KOPT-K1 (cell line): Measurements from ENCODE around the gene PTPRM.

Experiments
- H3K27ac ChIP-seq: fragments of 200-600 bp; sonication (generic); 2 replicates; pipeline ENCODE4 v1.5.1; 2016; ENCODE audit warnings: antibody characterized with exemption, mild to moderate bottlenecking, low read depth, low read length; ENCODE audit not compliant: poor library complexity, severe bottlenecking
- H3K36me3 ChIP-seq: fragments of 200-600 bp; sonication (generic); 2 replicates; pipeline ENCODE4 v1.5.1; 2017; ENCODE audit warnings: antibody characterized with exemption, mild to moderate bottlenecking, low read length, moderate library complexity; ENCODE audit not compliant: insufficient read depth
- H3K9me3 ChIP-seq: fragments of 200-600 bp; sonication (generic); 2 replicates; pipeline ENCODE4 v1.5.1; 2017; ENCODE audit warnings: antibody characterized with exemption, low read length, mild to moderate bottlenecking; ENCODE audit not compliant: insufficient read depth, poor library complexity, severe bottlenecking

PTPRM gene

DNA sequence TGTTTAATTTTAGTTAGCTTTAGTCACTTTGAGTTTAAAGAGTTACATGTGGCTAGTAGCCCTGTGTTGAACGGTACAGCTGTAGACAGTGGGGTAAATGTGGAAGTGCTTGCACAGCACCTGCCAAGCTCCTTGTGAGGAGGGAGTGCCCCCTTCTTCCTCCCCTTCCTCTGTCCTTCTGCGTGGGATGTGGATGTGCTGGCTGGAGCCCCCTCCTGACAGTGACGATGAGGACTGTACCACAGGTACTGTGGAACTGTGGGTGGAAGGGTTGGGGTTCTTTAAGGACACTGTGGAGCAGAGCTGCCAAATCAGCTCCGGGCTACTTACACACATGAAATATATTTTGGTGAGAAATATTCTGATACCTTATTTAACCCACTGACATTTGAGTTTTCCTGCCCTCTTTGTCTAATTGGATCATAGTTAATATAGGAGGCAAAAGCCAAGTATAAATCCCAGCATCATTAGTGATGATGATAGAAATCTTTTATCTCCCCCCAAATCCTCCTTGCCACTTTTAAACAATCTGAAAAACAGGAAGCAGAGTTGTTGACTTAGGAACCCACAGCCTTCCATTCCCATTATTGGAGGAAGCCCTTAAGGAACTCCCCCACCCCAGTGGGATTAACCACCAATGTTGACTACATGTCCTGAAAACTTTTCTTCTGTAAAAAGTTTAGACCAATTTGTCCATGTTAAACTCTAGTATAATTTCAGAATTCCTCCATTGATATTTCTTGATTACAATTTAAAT lies 181.3 kb downstream of the PTPRM start:
- no peak overlapping the region for H3K27ac ChIP-seq
- H3K9me3 ChIP-seq, result no peaks in the 10 kb centered on the region
- H3K36me3 ChIP-seq, result no peaks in the 10 kb centered on the region

DNA sequence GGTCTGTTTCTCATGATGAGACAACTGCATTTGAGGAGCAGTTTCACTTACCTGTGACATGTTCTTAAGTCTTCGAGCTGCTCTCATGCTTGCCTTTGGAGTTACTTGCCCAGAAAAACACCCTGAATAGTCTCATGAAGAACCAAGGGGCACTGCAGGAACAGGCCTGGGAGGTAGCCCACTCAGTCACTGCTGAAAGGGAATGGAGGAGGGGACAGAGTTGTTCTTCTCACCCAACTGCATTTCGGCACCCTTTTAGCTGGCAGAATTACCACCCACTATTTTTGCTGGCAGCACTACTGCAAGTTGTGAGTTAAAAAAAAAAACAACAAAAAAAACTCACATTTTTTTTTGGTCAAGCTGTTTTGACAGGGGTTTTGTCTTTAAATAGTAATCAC lies 181.9 kb downstream of the PTPRM start:
- Histone ChIP-seq H3K9me3 (no peaks in the 10 kb centered on the region), H3K36me3 (no peaks in the 10 kb centered on the region), H3K27ac (no peak overlapping the region)

- Histone ChIP-seq H3K36me3 (no peaks in the 10 kb centered on the region), H3K9me3 (no peaks in the 10 kb centered on the region), H3K27ac (no peak overlapping the region)
Measured at GRCh38 chr18:7749510-7749981, 182.4 kb downstream of the PTPRM start.

DNA sequence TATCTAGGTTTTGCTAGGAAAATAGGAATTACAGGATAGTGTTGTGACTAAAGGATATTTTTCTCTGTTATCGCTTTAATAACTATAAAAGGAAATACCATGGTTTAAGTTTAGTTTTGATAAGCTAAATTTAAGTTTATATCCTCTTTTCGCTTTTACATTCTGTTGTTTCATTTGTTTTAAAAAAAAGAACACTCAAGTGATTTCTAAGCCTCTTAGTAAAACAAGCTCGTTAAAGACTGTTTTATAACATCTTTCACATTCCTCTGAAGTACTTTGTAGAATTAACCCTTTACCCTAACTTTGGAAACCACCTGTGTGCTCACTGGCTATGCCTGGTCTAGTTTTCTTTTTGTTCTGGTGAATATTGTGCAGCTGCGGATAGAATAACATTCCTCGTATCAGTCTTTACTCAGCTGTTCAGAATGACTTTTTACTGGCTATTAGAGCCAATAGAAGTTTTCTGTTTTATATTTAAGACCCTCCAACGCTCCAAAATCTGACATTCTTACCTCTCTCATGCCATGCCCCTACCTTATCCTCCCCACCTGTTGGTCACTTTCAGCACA lies 183.1 kb downstream of the PTPRM start:
- no peaks in the 10 kb centered on the region for H3K9me3 ChIP-seq
- H3K27ac ChIP-seq, result no peak overlapping the region
- H3K36me3 ChIP-seq, result no peaks in the 10 kb centered on the region

- Histone ChIP-seq H3K9me3 (no peaks in the 10 kb centered on the region), H3K36me3 (no peaks in the 10 kb centered on the region), H3K27ac (no peak overlapping the region)
Measured at GRCh38 chr18:7750966-7751365, 183.8 kb downstream of the PTPRM start.

GRCh38 chr18:7754258-7754657 lies 187.1 kb downstream of the PTPRM start:
- Histone ChIP-seq H3K27ac (no peak overlapping the region), H3K9me3 (no peaks in the 10 kb centered on the region), H3K36me3 (no peaks in the 10 kb centered on the region)

GRCh38 chr18:7754725-7755181 lies 187.6 kb downstream of the PTPRM start:
- H3K27ac ChIP-seq, result no peak overlapping the region
- no peaks in the 10 kb centered on the region for H3K36me3 ChIP-seq
- H3K9me3 ChIP-seq, result no peaks in the 10 kb centered on the region

DNA sequence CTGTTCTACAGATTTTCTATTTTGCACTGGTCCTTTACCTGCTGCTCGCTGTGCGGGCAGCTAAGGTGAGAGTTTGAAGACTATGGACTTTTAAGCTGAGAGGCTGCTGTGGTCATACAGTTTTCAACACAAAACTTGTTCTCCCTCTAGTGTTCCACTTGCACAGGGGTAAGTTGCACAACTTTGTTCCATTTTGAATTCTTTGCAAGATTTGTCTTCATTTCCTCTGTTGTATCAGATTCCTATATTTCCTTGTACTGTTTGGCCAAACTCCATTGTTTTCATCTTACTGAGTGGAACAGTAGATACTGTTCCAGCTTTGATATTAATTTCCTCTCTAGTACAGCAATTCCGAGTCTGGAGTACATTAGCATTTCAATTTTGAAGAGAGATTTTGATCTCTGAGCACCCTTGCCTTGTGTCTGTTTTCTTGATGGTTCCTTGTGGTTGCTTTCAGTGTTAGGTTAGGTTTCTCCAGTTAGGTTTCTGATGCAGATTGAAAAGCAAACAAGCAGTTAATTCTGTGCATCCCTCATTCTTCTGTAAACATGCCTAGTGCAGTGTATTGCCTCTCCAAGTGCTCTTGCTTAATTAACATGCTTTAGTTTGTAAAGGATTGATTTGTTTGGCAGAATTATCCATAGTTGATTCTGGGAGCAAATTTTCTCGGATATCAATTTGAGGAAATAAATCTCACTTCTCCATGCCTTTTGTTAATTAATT lies 188.8 kb downstream of the PTPRM start:
- Histone ChIP-seq H3K9me3 (no peaks in the 10 kb centered on the region), H3K27ac (no peak overlapping the region)

DNA sequence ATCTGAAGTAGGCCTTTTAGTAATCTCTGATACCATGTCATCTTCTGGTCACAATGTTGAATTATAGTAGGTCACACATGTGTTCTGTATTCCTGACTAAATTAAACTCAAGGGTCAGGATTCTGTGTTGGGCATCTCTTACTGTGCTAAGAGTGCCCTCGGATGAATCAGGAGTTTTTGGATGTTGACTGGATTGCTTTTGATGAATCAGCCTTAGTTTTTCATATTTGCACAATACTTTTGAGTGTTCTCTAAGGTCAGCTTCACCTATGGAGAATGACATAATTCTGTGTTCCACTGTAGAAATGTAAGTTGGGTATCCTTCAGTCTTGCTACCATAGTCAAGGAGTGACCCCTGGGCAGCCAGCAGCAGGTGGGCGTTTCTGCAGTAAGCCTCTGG lies 190.1 kb downstream of the PTPRM start:
- Histone ChIP-seq H3K27ac (no peak overlapping the region), H3K9me3 (no peaks in the 10 kb centered on the region), H3K36me3 (no peaks in the 10 kb centered on the region)

More for the DNA sequence above, 188.8 kb downstream of the PTPRM start:
- no peaks in the 10 kb centered on the region for H3K36me3 ChIP-seq

GRCh38 chr18:7758764-7759163 lies 191.6 kb downstream of the PTPRM start:
- H3K27ac ChIP-seq, result no peak overlapping the region
- no peaks in the 10 kb centered on the region for H3K9me3 ChIP-seq

DNA sequence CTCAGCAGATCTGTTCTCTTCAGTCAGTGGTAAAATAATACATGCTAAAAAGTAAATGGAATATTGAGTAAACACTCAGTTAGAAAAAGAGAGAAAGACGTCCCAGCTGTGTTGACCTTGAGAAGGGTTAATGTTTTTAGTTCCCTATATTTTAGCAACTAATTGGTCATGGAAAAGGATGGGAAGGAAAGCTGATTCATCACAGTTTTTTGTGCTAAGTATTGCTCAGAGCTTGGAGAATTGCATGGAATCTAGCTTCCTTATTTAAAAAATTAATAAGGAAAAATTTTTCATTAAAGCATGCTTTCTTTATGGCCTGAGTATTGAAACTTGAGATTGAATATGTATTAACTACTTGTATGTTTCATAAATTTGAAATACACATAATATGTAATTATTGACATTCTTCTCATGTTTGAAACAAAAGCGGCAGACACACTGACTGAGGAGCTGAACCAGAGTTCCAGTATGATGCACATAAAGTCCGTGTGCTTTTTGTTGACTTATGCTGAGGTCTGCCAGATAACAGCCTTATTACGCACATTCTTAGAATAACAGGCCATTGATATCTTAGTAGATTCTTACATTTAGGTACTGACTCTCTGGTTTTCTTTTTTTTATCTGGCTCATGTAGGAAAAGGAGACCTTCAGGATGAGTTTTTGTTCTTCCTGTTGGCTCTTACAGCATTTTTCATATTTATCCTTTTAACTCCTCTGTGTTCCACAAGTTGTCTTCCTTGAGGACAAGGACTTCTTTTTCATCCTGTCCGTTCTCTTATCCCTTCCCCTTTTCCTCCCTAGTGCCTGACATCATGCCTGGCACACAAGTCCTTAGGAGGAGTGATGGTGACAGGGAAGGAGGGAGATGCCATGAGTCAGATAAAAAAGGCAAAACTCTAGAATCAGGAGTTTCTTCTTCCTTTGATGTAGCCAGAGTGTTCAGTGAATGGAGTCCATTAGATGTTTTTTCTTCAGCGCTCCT lies 194.1 kb downstream of the PTPRM start:
- H3K9me3 ChIP-seq, result no peaks in the 10 kb centered on the region
- H3K36me3 ChIP-seq, result no peaks in the 10 kb centered on the region
- H3K27ac ChIP-seq, result no peak overlapping the region

More at GRCh38 chr18:7758764-7759163, 191.6 kb downstream of the PTPRM start:
- H3K36me3 ChIP-seq, result no peaks in the 10 kb centered on the region

- H3K9me3 ChIP-seq, result no peaks in the 10 kb centered on the region
- H3K27ac ChIP-seq, result no peak overlapping the region
- H3K36me3 ChIP-seq, result no peaks in the 10 kb centered on the region
Measured at GRCh38 chr18:7764405-7764804, 197.3 kb downstream of the PTPRM start.

- H3K27ac ChIP-seq, result no peak overlapping the region
- H3K36me3 ChIP-seq, result no peaks in the 10 kb centered on the region
- no peaks in the 10 kb centered on the region for H3K9me3 ChIP-seq
Measured at GRCh38 chr18:7766346-7766745, 199.2 kb downstream of the PTPRM start.

DNA sequence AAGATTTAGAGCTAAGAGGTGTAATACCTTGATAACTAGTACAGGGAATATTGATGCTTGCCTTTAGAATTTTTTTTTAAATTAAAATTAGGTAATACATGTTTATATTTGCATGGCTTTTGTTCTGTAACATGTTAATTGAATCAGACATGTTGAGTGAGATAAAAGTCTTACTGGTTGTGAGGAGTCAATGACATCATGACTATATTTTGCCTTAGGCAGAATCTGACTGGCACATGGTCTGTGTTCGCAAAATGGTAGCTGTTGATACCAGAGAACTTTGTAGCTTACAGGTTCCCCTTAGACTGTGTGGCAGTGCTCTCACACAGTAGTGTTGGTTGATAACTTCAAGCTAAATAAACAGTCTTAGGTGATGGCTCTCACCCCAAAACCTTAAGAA lies 199.7 kb downstream of the PTPRM start:
- no peaks in the 10 kb centered on the region for H3K9me3 ChIP-seq
- H3K36me3 ChIP-seq, result no peaks in the 10 kb centered on the region
- H3K27ac ChIP-seq, result no peak overlapping the region
